Stomach (tissue), 9 donors: ENCODE results near the gene MAPRE2. TPM values are rescaled to one million over a fixed set of nuclear protein-coding genes. Genes with fewer than 3 reads are reported as not detected.
A peak's percentile ranks its signal among the peaks of the same experiment; 100 is the strongest.

ENCODE experiments used
- DNase-seq, 2 donors: peaks; one replicate each; pipeline versions ENCODE4 v3.0.0 to v3.0.0-alpha.2; 2013 to 2019
- H3K27ac ChIP-seq, 5 donors: fragments of 200-600 bp in 4 of 5; sonication (generic) in 4 of 5; one replicate each; pipeline ENCODE4 v1.5.1; 2013 to 2019; ENCODE audit warnings: mild to moderate bottlenecking in 1 of 5, moderate library complexity in 1 of 5
- H3K27me3 ChIP-seq, 3 donors: fragments of 200-600 bp; sonication (generic); one replicate each; pipeline ENCODE4 v1.5.1; 2017 to 2019; ENCODE audit warnings: mixed run types in 1 of 3
- H3K36me3 ChIP-seq, 4 donors: fragments of 200-600 bp; sonication (generic); 1 replicate in 3 of 4; 2 replicates in 1 of 4; pipeline ENCODE4 v1.5.1; 2016 to 2019
- H3K4me1 ChIP-seq, 4 donors: fragments of 200-600 bp; sonication (generic); one replicate each; pipeline ENCODE4 v1.5.1; 2016 to 2019
- H3K4me3 ChIP-seq, 4 donors: fragments of 200-600 bp; sonication (generic) in 3 of 4; one replicate each; pipeline ENCODE4 v1.5.1; 2016 to 2019; ENCODE audit warnings: mild to moderate bottlenecking in 1 of 4
- H3K9me3 ChIP-seq, 4 donors: fragments of 200-600 bp; sonication (generic); one replicate each; pipeline ENCODE4 v1.5.1; 2016 to 2019
- EP300 ChIP-seq: sonication (generic); formaldehyde crosslinking; IDR thresholded peaks from one replicate; pipeline ENCODE4 v1.6.1; 2017; ENCODE audit warnings: antibody characterized with exemption
- POLR2A ChIP-seq, 4 donors: fragments of 450-650 bp; IDR thresholded peaks; one replicate each; pipeline ENCODE4 v1.6.1; 2016; ENCODE audit warnings: antibody characterized with exemption in 4 of 4, control low read depth in 2 of 4, mild to moderate bottlenecking in 1 of 4, moderate library complexity in 1 of 4
- POLR2AphosphoS5 ChIP-seq, 3 donors: sonication (generic); formaldehyde crosslinking; IDR thresholded peaks; one replicate each; pipeline ENCODE4 v1.6.1; 2016; ENCODE audit warnings: antibody characterized with exemption in 3 of 3
- WGBS, 5 donors: extraction: QIAGEN DNeasy Blood & Tissue Kit in 3 of 5; methylation state at CpG; one replicate each; pipeline versions ENCODE4 v1.1.5 to v1.1.7; 2013 to 2018; 5-methylcytosine and 5-hydroxymethylcytosine counted together
- intact Hi-C: fragments of 100-400 bp; cut with DNase I; formaldehyde crosslinking; loops from one replicate; pipeline ENCODE4 v1.15.1; 2023; ENCODE audit warnings: low total_unique reads
- polyA plus RNA-seq, 3 donors: library from polyadenylated mRNA; stranded (reverse); fragments of 200-250 nt; gene quantifications; one replicate each; pipeline ENCODE4 v1.2.3, GENCODE V29; 2013
- total RNA-seq, 5 donors: library from RNA; depleted of rRNA; stranded (reverse); fragments of >200 nt; gene quantifications; one replicate each; pipeline versions ENCODE4 v1.1.0 to v1.2.3, GENCODE V29; 2014 to 2016
- TF ChIP-seq, protein P1 (sequence below), 7 experiments: fragments of 450-650 bp in 4 of 7; fragments of 200-600 bp in 3 of 7; sonication (generic) in 3 of 7; IDR thresholded peaks; one replicate each; pipeline ENCODE4 v1.5.1; 2016 to 2019; ENCODE audit warnings: antibody characterized with exemption in 7 of 7, control low read depth in 2 of 7, mild to moderate bottlenecking in 1 of 7
- donor health status: healthy with polysubstance abuse.
- donor health status: Bipolar disorder and iron deficiency.
- donor health status: healthy.

MAPRE2 gene
- total and polyA plus RNA-seq, 8 donors: 7.4 to 258 (median 24.2) TPM

DNA sequence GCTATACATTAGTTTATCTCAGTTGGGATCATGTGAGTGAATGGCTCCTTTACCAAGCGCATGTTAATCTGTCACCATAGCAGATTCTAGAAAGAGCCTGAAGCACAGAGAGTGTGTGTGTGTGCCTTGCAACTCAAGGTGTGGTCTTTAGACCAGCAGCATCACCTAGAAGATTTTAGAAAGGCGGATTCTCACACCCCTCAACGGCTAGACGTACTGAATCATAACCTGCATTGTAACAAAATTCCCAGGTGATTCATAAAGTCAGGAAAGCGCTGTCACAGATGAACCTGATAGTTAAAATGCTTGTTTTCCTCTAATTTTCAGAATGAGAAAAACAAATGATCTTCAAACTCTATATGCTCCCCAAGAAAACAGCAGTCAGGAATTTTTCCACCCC lies 45.5 kb upstream of the MAPRE2 start:
- 96 to 100% (median 98%) methylated on average over 5 of the region's 5 CpGs for WGBS, 5 donors

DNA sequence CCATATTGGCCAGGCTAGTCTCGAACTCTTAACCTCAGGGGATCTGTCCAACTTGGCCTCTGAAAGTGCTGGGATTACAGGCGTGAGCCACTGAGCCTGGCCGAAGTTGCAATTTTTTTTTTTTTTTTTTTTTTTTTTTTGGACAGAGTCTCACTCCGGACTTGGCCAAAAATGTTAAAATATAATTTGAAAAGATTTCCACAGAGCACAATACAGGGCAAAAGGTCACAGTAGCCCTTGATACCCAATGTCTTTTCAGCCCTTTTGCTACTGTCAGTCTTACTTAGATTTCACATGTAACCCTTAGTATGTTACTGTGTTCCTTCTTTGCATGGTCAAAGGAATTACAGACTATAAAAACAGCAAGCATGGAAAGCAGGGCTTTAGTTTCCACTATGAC lies 42.6 kb upstream of the MAPRE2 start:
- intact Hi-C loops: no loop called here
- H3K27me3 ChIP-seq: no peaks in the 10 kb centered on the region
- TF ChIP-seq POLR2A (IDR thresholded peaks at IDR 0.05) (no peak), POLR2AphosphoS5 (IDR thresholded peaks at IDR 0.05) (no peak), EP300 (no peak)
- TF ChIP-seq, protein P1, sequence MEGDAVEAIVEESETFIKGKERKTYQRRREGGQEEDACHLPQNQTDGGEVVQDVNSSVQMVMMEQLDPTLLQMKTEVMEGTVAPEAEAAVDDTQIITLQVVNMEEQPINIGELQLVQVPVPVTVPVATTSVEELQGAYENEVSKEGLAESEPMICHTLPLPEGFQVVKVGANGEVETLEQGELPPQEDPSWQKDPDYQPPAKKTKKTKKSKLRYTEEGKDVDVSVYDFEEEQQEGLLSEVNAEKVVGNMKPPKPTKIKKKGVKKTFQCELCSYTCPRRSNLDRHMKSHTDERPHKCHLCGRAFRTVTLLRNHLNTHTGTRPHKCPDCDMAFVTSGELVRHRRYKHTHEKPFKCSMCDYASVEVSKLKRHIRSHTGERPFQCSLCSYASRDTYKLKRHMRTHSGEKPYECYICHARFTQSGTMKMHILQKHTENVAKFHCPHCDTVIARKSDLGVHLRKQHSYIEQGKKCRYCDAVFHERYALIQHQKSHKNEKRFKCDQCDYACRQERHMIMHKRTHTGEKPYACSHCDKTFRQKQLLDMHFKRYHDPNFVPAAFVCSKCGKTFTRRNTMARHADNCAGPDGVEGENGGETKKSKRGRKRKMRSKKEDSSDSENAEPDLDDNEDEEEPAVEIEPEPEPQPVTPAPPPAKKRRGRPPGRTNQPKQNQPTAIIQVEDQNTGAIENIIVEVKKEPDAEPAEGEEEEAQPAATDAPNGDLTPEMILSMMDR (IDR thresholded peaks at IDR 0.05): no peak
- H3K9me3 ChIP-seq: no peaks in the 10 kb centered on the region
- WGBS, 5 donors: 55 to 83% (median 79%) methylated on average over 4 of the region's 4 CpGs
- H3K36me3 ChIP-seq: no peaks in the 10 kb centered on the region
- no peak for DNase-seq
- no peak overlapping the region for H3K4me3 ChIP-seq
- no peak overlapping the region for H3K27ac ChIP-seq
- H3K4me1 ChIP-seq: peaks cover 0 to 9% (median 4%) of the 10 kb centered on the region in 4 donors

More for the DNA sequence above, 45.5 kb upstream of the MAPRE2 start:
- Histone ChIP-seq H3K27me3 (no peaks in the 10 kb centered on the region), H3K4me1 (peaks cover 0 to 10% (median 5%) of the 10 kb centered on the region in 4 donors), H3K9me3 (no peaks in the 10 kb centered on the region), H3K4me3 (no peak overlapping the region), H3K27ac (no peak overlapping the region), H3K36me3 (no peaks in the 10 kb centered on the region)
- TF ChIP-seq POLR2AphosphoS5 (IDR thresholded peaks at IDR 0.05): no peak
- TF ChIP-seq POLR2A (IDR thresholded peaks at IDR 0.05): no peak
- TF ChIP-seq EP300: no peak
- TF ChIP-seq, protein P1 (IDR thresholded peaks at IDR 0.05): no peak
- intact Hi-C loops: no loop called here
- DNase-seq: no peak

DNA sequence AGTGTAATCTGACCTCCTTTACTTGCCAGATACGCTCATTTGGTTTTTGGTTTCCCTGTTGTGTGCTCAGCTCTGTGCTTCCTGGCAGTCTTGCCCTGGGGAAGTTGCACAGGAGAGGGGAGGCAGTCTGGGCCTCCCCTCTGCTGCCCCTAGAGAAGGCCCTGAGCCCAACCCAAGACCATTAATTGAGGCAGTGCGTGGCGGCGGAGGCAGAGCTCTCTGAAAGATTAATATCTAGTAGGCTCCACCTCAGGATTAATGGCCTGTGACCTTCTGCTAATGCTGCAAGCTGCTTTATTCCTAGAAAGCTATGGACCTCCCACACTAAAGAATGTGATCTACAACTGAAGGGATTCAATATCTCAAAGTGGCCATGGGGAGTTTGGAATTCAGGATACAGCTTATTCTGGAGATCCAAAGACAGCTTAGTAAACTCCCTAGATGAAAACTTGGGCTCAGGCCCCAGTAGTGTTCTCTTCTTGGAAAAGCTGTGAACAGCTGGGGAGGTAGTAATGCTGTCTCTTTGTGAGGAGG lies 41.4 kb upstream of the MAPRE2 start:
- Histone ChIP-seq H3K9me3 (no peaks in the 10 kb centered on the region), H3K27me3 (no peaks in the 10 kb centered on the region), H3K27ac (no peak overlapping the region), H3K36me3 (no peaks in the 10 kb centered on the region), H3K4me1 (peaks cover 0 to 9% (median 4%) of the 10 kb centered on the region in 4 donors), H3K4me3 (no peak overlapping the region)
- intact Hi-C loops: no loop called here
- whole genome bisulfite sequencing, 5 donors: 54 to 71% (median 66%) methylated on average over 4 of the region's 4 CpGs
- DNase-seq: peak in 1 of 2 donors; percentile 74
- TF ChIP-seq, protein P1 (IDR thresholded peaks at IDR 0.05): no peak
- TF ChIP-seq POLR2AphosphoS5 (IDR thresholded peaks at IDR 0.05) (no peak), EP300 (no peak), POLR2A (IDR thresholded peaks at IDR 0.05) (no peak)

DNA sequence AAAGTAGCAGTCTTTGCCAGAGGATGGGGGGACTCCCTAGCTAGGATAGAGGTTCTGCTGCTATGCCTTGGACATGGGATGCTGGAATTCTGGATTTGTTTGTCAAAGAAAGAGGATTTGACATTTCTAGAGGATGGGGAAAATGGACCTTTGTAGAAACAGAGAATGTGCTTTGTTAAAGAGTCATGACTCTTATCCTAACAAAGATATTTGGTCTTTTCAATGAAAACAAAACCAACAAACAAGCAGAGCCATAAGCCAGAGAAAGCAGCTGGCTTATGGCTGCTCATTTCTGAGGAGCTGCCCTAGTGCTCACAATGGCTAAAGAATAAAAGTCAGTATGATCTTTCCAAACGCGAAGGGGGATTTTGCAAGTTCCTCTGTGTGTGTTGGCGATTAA lies 40.8 kb upstream of the MAPRE2 start:
- no peaks in the 10 kb centered on the region for H3K36me3 ChIP-seq
- intact Hi-C loops: no loop called here
- whole genome bisulfite sequencing, 5 donors: 71 to 91% (median 77%) methylated on average over 3 of the region's 3 CpGs
- DNase-seq: no peak
- H3K27ac ChIP-seq: no peak overlapping the region
- peaks cover 0 to 9% (median 4%) of the 10 kb centered on the region in 4 donors for H3K4me1 ChIP-seq
- no peak overlapping the region for H3K4me3 ChIP-seq
- TF ChIP-seq, protein P1 (IDR thresholded peaks at IDR 0.05): no peak
- no peak for TF ChIP-seq EP300
- TF ChIP-seq POLR2A (IDR thresholded peaks at IDR 0.05): no peak
- TF ChIP-seq POLR2AphosphoS5 (IDR thresholded peaks at IDR 0.05): no peak
- H3K9me3 ChIP-seq: no peaks in the 10 kb centered on the region
- no peaks in the 10 kb centered on the region for H3K27me3 ChIP-seq
